ENCODE data around the gene SLC43A1.

DNA sequence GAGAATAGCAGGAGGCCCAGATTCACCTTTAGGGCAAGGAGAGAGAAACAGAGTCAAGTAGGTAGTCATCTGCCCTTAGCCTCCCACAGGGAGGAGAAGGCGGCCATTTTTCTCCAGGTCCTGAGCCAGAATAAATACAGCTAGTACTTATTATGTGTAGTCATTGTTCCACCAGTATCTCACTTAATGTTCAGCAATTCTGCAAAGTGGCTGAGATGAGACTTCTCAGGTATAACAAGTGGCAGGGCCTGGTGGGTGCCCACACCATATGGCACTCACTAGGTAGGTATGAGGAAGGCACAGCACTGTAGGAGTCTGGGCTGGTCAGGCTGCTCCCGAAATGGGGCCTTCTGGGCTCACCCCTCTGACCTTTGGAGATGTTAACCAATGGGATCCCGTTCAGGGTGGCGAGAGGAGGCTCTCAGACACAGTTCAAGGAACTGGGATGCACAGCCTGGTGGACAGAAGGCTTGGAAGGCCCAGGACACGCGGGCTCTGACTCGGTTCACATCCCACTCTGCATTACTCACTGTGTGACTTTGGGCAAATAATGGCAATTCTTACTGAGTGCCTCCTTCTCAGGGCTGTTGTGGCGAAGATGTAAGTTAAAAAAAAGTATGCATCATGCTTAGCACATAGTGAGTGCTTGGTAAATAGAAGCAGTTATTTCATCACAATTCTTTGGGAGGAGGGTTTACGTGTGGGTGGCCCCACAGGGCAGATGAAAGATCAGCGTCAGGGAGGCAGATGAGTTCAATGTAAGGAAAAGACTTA is 30.1 kb downstream of the SLC43A1 start:
- TF ChIP-seq, protein P1, sequence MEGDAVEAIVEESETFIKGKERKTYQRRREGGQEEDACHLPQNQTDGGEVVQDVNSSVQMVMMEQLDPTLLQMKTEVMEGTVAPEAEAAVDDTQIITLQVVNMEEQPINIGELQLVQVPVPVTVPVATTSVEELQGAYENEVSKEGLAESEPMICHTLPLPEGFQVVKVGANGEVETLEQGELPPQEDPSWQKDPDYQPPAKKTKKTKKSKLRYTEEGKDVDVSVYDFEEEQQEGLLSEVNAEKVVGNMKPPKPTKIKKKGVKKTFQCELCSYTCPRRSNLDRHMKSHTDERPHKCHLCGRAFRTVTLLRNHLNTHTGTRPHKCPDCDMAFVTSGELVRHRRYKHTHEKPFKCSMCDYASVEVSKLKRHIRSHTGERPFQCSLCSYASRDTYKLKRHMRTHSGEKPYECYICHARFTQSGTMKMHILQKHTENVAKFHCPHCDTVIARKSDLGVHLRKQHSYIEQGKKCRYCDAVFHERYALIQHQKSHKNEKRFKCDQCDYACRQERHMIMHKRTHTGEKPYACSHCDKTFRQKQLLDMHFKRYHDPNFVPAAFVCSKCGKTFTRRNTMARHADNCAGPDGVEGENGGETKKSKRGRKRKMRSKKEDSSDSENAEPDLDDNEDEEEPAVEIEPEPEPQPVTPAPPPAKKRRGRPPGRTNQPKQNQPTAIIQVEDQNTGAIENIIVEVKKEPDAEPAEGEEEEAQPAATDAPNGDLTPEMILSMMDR (conservative IDR thresholded peaks at IDR 0.05; ENCODE audit: low read depth, low read length) = no peak
- TF ChIP-seq BHLHE40 (IDR thresholded peaks at IDR 0.05; ENCODE audit: low read depth, low read length) (no peak), POLR2A (IDR thresholded peaks at IDR 0.05; ENCODE audit: low read depth, low read length) (no peak), MAFK (IDR thresholded peaks at IDR 0.05; ENCODE audit: low read depth, low read length) (no peak), FOS (IDR thresholded peaks at IDR 0.05; ENCODE audit: low read depth, low read length) (no peak), SMC3 (IDR thresholded peaks at IDR 0.05; ENCODE audit: low read depth, low read length) (no peak), RCOR1 (IDR thresholded peaks at IDR 0.05; ENCODE audit: insufficient replicate concordance, low read length) (no peak), MXI1 (IDR thresholded peaks at IDR 0.05; ENCODE audit: borderline replicate concordance, low read depth, low read length) (no peak)
- TF ChIP-seq, protein P2, sequence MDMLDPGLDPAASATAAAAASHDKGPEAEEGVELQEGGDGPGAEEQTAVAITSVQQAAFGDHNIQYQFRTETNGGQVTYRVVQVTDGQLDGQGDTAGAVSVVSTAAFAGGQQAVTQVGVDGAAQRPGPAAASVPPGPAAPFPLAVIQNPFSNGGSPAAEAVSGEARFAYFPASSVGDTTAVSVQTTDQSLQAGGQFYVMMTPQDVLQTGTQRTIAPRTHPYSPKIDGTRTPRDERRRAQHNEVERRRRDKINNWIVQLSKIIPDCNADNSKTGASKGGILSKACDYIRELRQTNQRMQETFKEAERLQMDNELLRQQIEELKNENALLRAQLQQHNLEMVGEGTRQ (IDR thresholded peaks at IDR 0.05; ENCODE audit: low read depth, low read length) = no peak
- TF ChIP-seq, protein P3, sequence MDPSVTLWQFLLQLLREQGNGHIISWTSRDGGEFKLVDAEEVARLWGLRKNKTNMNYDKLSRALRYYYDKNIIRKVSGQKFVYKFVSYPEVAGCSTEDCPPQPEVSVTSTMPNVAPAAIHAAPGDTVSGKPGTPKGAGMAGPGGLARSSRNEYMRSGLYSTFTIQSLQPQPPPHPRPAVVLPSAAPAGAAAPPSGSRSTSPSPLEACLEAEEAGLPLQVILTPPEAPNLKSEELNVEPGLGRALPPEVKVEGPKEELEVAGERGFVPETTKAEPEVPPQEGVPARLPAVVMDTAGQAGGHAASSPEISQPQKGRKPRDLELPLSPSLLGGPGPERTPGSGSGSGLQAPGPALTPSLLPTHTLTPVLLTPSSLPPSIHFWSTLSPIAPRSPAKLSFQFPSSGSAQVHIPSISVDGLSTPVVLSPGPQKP (IDR thresholded peaks at IDR 0.05; ENCODE audit: borderline replicate concordance, low read depth, low read length) = no peak
